HL-60 (cell line): ENCODE measurements around the gene UBTF.

Source experiments
- DNase-seq, 2 experiments: peaks; one replicate each; pipeline ENCODE4 v3.0.0-alpha.2; 2010 to 2020; ENCODE audit warnings: low read depth in 1 of 2, low spot score in 1 of 2
- H3K27ac ChIP-seq: fragments of 250-450 bp; sonication (Bioruptor Pico); replicated peaks from 2 replicates; pipeline ENCODE4 v1.5.1; 2020; ENCODE audit warnings: mild to moderate bottlenecking, moderate library complexity
- H3K27me3 ChIP-seq: fragments of 250-450 bp; sonication (Bioruptor Pico); 2 replicates; pipeline ENCODE4 v1.5.1; 2021; ENCODE audit warnings: mild to moderate bottlenecking, moderate library complexity; ENCODE audit not compliant: insufficient read depth, poor library complexity, severe bottlenecking
- H3K4me3 ChIP-seq: replicated peaks from 2 replicates; pipeline ENCODE4 v1.5.1; 2011; ENCODE audit warnings: mild to moderate bottlenecking, control low read depth, low read length; ENCODE audit not compliant: insufficient read depth
- GABPA ChIP-seq: IDR thresholded peaks from 2 replicates; pipeline ENCODE4 v1.6.1; 2012; ENCODE audit warnings: low read depth
- POLR2AphosphoS5 ChIP-seq: IDR thresholded peaks from 2 replicates; pipeline ENCODE4 v1.6.1; 2012; ENCODE audit warnings: low read depth
- SPI1 ChIP-seq: IDR thresholded peaks from 2 replicates; pipeline ENCODE4 v1.6.1; 2012; ENCODE audit warnings: low read depth, mild to moderate bottlenecking, borderline replicate concordance
- TF ChIP-seq, protein P1 (sequence below): IDR thresholded peaks from one replicate; pipeline ENCODE4 v1.5.1; 2011; ENCODE audit warnings: low read length, control low read depth, inconsistent platforms; ENCODE audit not compliant: insufficient read depth
- TF ChIP-seq, protein P2 (sequence below): IDR thresholded peaks from 2 replicates; pipeline ENCODE4 v1.6.1; 2012; ENCODE audit warnings: low read depth; ENCODE audit not compliant: insufficient replicate concordance

The UBTF gene

DNA sequence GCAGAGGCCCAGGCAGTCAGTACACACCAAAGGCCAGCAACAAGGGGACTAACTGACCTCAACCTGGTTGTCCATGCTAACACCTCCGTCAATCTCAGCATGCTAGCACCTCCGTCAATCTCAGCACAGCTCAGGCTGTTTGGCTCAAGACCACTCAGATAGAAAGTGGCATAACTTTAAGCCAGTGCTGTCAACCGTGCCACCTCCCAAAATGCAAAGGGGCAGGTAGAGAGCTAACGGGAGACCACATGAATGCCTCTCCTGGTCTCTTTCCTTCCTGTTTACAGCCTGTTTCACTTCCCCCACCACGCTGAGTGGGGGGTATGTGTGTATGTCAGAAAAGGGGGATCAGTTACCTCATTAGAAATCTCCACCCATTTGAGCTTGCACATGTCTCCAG, 3.3 kb downstream of the UBTF start:
- TF ChIP-seq SPI1 (no peak), GABPA (no peak), POLR2AphosphoS5 (no peak)
- TF ChIP-seq, protein P1, sequence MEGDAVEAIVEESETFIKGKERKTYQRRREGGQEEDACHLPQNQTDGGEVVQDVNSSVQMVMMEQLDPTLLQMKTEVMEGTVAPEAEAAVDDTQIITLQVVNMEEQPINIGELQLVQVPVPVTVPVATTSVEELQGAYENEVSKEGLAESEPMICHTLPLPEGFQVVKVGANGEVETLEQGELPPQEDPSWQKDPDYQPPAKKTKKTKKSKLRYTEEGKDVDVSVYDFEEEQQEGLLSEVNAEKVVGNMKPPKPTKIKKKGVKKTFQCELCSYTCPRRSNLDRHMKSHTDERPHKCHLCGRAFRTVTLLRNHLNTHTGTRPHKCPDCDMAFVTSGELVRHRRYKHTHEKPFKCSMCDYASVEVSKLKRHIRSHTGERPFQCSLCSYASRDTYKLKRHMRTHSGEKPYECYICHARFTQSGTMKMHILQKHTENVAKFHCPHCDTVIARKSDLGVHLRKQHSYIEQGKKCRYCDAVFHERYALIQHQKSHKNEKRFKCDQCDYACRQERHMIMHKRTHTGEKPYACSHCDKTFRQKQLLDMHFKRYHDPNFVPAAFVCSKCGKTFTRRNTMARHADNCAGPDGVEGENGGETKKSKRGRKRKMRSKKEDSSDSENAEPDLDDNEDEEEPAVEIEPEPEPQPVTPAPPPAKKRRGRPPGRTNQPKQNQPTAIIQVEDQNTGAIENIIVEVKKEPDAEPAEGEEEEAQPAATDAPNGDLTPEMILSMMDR, result no peak
- TF ChIP-seq, protein P2, sequence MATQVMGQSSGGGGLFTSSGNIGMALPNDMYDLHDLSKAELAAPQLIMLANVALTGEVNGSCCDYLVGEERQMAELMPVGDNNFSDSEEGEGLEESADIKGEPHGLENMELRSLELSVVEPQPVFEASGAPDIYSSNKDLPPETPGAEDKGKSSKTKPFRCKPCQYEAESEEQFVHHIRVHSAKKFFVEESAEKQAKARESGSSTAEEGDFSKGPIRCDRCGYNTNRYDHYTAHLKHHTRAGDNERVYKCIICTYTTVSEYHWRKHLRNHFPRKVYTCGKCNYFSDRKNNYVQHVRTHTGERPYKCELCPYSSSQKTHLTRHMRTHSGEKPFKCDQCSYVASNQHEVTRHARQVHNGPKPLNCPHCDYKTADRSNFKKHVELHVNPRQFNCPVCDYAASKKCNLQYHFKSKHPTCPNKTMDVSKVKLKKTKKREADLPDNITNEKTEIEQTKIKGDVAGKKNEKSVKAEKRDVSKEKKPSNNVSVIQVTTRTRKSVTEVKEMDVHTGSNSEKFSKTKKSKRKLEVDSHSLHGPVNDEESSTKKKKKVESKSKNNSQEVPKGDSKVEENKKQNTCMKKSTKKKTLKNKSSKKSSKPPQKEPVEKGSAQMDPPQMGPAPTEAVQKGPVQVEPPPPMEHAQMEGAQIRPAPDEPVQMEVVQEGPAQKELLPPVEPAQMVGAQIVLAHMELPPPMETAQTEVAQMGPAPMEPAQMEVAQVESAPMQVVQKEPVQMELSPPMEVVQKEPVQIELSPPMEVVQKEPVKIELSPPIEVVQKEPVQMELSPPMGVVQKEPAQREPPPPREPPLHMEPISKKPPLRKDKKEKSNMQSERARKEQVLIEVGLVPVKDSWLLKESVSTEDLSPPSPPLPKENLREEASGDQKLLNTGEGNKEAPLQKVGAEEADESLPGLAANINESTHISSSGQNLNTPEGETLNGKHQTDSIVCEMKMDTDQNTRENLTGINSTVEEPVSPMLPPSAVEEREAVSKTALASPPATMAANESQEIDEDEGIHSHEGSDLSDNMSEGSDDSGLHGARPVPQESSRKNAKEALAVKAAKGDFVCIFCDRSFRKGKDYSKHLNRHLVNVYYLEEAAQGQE, result no peak
- Histone ChIP-seq H3K27ac (no peak overlapping the region), H3K27me3 (no peaks in the 10 kb centered on the region), H3K4me3 (no peak overlapping the region)
- no peak for DNase-seq

DNA sequence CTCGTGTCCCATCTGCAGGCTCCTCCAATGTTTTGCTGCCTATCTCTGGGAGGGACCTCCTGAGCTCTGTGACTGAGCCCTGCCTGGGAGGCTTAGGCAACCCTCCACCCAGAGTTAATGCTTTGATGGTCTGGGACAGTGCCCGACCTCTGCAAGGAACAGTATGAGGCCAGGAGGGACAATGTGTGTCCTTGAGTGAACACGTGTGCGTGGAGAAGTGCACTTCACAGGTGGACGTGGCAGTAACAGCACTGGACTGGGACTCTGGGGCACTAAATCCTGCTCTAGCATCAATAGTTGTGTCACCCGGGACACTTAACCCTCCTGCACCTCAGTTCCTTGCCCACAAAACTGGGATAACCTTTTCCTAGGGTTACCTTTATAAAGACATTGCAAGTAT, 4.6 kb downstream of the UBTF start:
- no peak for DNase-seq
- no peak overlapping the region for H3K27ac ChIP-seq
- TF ChIP-seq, protein P2, result no peak
- TF ChIP-seq, protein P1, result no peak

DNA sequence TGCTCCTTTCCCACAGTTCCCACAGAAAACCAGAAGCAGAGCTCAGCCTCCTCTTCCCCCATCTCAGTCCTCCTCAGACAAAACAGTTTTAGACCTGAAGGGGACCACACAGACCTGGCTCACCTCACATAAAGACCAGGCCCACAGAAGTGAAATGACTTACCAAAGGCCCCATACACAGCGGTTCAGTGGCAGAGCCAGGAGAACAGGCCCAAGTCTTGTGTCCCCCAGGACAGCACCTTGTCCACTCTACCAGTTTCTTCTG, 5.3 kb downstream of the UBTF start:
- Histone ChIP-seq H3K27ac (no peak overlapping the region), H3K4me3 (no peak overlapping the region), H3K27me3 (no peaks in the 10 kb centered on the region)
- TF ChIP-seq, protein P2, result no peak
- no peak for TF ChIP-seq GABPA
- TF ChIP-seq, protein P1, result no peak
- TF ChIP-seq POLR2AphosphoS5, result no peak; the same call in 1 of the 2 replicates
- no peak for TF ChIP-seq SPI1
- no peak for DNase-seq

More for the DNA sequence above, 4.6 kb downstream of the UBTF start:
- H3K4me3 ChIP-seq, result no peak overlapping the region
- no peaks in the 10 kb centered on the region for H3K27me3 ChIP-seq
